ENCODE measurements around the gene DGAT2.

The DGAT2 gene

GRCh38 chr11:75836417-75836816 is 67.8 kb downstream of the DGAT2 start:
- DNase-seq = no peak

- DNase-seq = no peak
Observed at GRCh38 chr11:75839851-75840250, 71.3 kb downstream of the DGAT2 start.

GRCh38 chr11:75840522-75840921 is 71.9 kb downstream of the DGAT2 start:
- no peak for DNase-seq

GRCh38 chr11:75841739-75842138 is 73.2 kb downstream of the DGAT2 start:
- no peak for DNase-seq

- no peak for DNase-seq
Observed at GRCh38 chr11:75845324-75845723, 76.7 kb downstream of the DGAT2 start.

GRCh38 chr11:75849894-75850293 is 81.3 kb downstream of the DGAT2 start:
- no peak for DNase-seq

GRCh38 chr11:75850787-75851186 is 82.2 kb downstream of the DGAT2 start:
- no peak for DNase-seq
